ENCODE results near the gene NPAS3.

- no peak for TF ChIP-seq CTCF (IDR thresholded peaks at IDR 0.05)
- no peak for TF ChIP-seq POLR2A (IDR thresholded peaks at IDR 0.05)
Measured at GRCh38 chr14:33486332-33486890, 547.7 kb downstream of the NPAS3 start.
